HFFc6 (cell line): ENCODE data around the gene EPHA1. TPM values are rescaled to one million over a fixed set of nuclear protein-coding genes. Genes with fewer than 3 reads are reported as not detected.

Experiments
- DNase-seq: peaks from one replicate; pipeline ENCODE4 v3.0.0-alpha.2; 2018
- H3K27ac Mint-ChIP-seq: 2 replicates; pipeline ENCODE4 v1.8.0; 2020; ENCODE audit warnings: mild to moderate bottlenecking, mixed read lengths
- H3K27me3 Mint-ChIP-seq: 2 replicates; pipeline ENCODE4 v1.8.0; 2021; ENCODE audit warnings: mild to moderate bottlenecking, moderate library complexity, mixed read lengths; ENCODE audit not compliant: insufficient read depth
- H3K36me3 Mint-ChIP-seq: 2 replicates; pipeline ENCODE4 v1.8.0; 2021; ENCODE audit warnings: low read depth, mixed read lengths
- H3K4me1 Mint-ChIP-seq: 2 replicates; pipeline ENCODE4 v1.8.0; 2020; ENCODE audit warnings: low read depth, mixed read lengths
- H3K4me3 Mint-ChIP-seq: 2 replicates; pipeline ENCODE4 v1.8.0; 2020; ENCODE audit warnings: mild to moderate bottlenecking, moderate library complexity, mixed read lengths
- H3K9me3 Mint-ChIP-seq: 2 replicates; pipeline ENCODE4 v1.8.0; 2020; ENCODE audit warnings: mild to moderate bottlenecking, mixed read lengths
- total RNA-seq, 6 experiments: library from RNA; stranded (reverse); fragmentation: NEBNext Ultra II Directional; extraction: Animal tissue kit (Norgen Biotek cat#: 25700); gene quantifications; 2 replicates in 1 of 6; 3 replicates in 5 of 6; pipeline ENCODE4 v1.2.3, GENCODE V29; 2021
- TF ChIP-seq, protein P1 (sequence below): fragments of 200-600 bp; sonication (generic); IDR thresholded peaks from 2 replicates; pipeline ENCODE4 v1.5.0; 2021; ENCODE audit warnings: antibody characterized with exemption, mild to moderate bottlenecking

Gene EPHA1
- total RNA-seq, 6 experiments from 2014 or later, result not detected

DNA sequence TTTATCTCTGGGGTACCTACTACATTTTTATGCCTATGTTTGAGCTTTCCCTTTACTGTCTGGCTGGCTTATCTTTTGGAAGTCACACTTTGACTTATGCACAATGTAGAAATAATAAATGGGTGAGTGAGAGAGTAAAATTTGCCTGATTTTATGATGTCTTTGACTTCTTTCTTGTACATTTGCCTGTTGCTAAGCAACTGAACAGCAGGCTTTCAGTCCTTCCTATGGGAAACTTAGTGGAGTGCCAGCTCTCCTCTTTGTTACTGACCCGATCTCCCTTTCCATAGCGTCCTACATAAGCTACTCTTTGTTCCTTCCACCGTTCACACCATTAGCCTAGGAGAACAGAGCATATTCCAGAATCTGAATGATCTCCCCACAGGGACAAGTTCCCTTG, 38.8 kb upstream of the EPHA1 start:
- H3K4me3 Mint-ChIP-seq, result no peak overlapping the region
- H3K9me3 Mint-ChIP-seq, result no peaks in the 10 kb centered on the region
- no peak for DNase-seq
- no peak overlapping the region for H3K27ac Mint-ChIP-seq
- no peaks in the 10 kb centered on the region for H3K27me3 Mint-ChIP-seq
- H3K36me3 Mint-ChIP-seq, result no peaks in the 10 kb centered on the region
- TF ChIP-seq, protein P1, sequence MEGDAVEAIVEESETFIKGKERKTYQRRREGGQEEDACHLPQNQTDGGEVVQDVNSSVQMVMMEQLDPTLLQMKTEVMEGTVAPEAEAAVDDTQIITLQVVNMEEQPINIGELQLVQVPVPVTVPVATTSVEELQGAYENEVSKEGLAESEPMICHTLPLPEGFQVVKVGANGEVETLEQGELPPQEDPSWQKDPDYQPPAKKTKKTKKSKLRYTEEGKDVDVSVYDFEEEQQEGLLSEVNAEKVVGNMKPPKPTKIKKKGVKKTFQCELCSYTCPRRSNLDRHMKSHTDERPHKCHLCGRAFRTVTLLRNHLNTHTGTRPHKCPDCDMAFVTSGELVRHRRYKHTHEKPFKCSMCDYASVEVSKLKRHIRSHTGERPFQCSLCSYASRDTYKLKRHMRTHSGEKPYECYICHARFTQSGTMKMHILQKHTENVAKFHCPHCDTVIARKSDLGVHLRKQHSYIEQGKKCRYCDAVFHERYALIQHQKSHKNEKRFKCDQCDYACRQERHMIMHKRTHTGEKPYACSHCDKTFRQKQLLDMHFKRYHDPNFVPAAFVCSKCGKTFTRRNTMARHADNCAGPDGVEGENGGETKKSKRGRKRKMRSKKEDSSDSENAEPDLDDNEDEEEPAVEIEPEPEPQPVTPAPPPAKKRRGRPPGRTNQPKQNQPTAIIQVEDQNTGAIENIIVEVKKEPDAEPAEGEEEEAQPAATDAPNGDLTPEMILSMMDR, result no peak
- peaks cover 4% of the 10 kb centered on the region for H3K4me1 Mint-ChIP-seq

DNA sequence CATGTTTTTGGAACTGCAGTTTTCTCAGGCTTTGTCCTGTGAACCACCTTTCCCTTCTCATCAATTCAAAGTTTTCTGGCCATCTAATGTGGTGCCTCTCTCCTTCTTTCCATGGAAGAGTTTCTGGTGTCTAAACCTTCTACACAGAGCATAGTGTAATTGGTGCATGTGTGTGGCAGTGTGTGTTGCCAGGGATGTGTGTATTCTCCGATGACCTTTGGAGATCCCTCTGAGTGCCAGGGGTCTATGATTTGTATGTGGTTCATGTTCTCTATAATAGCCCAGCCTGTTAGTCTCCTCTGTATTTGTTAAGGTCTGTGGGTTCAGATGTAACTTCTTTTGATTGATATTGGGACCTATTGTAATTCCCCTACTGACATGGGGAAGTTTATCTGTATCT, 36.1 kb upstream of the EPHA1 start:
- Mint-ChIP-seq H3K27me3 (no peaks in the 10 kb centered on the region), H3K4me1 (no peaks in the 10 kb centered on the region), H3K27ac (no peak overlapping the region), H3K4me3 (no peak overlapping the region), H3K9me3 (no peaks in the 10 kb centered on the region), H3K36me3 (no peaks in the 10 kb centered on the region)
- no peak for DNase-seq
- TF ChIP-seq, protein P1, result no peak

DNA sequence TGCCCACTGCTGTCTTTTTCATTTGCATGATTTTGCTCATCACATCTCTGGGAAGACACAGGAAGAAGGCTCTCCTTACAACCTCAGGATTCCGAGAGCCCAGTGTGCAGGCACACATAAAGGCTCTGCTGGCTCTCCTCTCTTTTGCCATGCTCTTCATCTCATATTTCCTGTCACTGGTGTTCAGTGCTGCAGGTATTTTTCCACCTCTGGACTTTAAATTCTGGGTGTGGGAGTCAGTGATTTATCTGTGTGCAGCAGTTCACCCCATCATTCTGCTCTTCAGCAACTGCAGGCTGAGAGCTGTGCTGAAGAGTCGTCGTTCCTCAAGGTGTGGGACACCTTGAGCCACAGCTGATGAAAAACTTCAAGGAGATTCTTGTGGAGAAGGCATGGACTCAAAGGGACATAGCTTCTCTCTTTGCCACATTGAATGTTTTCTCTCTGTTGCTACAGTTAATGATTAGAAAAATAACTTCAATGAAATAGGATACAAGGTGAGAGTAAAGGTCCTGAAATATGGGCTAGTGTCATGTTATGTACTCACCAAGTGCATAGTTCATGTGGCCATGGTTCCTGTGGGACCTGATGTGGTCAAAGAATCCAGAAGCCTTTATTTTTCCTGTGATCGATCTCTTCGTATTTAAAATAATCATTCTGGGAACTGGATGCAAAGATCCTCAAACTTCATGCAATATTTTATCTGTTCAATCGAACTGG, 35.6 kb upstream of the EPHA1 start:
- Mint-ChIP-seq H3K27ac (no peak overlapping the region), H3K27me3 (no peaks in the 10 kb centered on the region), H3K36me3 (no peaks in the 10 kb centered on the region), H3K9me3 (no peaks in the 10 kb centered on the region), H3K4me3 (no peak overlapping the region), H3K4me1 (no peaks in the 10 kb centered on the region)
- TF ChIP-seq, protein P1, result no peak
- DNase-seq, result no peak

DNA sequence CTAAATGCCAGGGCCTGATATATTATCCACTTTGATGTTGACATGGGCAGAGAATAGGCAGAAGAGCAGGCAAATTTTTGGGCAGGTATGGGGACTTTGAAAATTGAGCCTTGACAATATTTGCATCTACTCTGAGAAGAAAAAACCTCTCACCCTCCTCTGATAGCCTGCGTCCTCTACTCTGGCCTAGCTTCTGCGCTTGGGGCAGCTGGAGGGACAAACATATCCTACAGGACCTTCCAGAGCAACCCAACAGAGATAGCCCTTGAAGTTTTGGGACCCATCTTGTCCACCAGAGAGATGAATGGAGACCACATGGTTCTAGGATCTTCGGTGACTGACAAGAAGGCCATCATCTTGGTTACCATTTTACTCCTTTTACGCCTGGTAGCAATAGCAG, 34.5 kb upstream of the EPHA1 start, which contains the start of gene TAS2R60:
Gene TAS2R60 (plus strand): TSS at position 301 of the 400 bp plus-strand sequence. CDS start 0 bp downstream, at position 301.
- Mint-ChIP-seq H3K4me3 (no peak within 1 kb of the TSS), H3K4me1 (no peaks in the 10 kb centered on the region), H3K36me3 (no peaks in the 10 kb centered on the region), H3K27me3 (no peaks in the 10 kb centered on the region), H3K27ac (no peak within 1 kb of the TSS), H3K9me3 (no peaks in the 10 kb centered on the region)
- no peak for DNase-seq
- TF ChIP-seq, protein P1, result no peak

DNA sequence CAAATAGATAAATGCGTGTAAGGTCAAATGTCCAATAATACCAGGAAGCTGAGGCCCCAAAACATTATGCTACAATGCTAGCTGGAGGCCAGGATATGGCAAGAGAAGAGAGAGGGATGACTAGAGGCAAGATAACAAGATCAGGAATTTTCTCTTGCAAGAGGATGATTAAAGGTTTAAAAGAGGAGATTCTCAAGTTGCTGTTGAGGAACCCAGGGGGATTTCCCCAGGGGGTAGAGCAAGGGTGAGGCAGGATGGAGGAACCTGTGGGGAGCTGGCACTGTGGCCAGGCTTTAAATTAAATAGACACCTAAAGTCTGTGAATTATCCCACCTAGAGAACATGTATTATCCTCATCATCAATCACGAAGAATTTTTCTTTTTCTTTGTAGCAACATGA, 31.2 kb upstream of the EPHA1 start:
- H3K4me3 Mint-ChIP-seq, result no peak overlapping the region
- H3K27me3 Mint-ChIP-seq, result peaks cover 1% of the 10 kb centered on the region
- H3K4me1 Mint-ChIP-seq, result peaks cover 6% of the 10 kb centered on the region
- TF ChIP-seq, protein P1, result no peak
- no peaks in the 10 kb centered on the region for H3K9me3 Mint-ChIP-seq
- no peak for DNase-seq
- H3K27ac Mint-ChIP-seq, result no peak overlapping the region
- H3K36me3 Mint-ChIP-seq, result no peaks in the 10 kb centered on the region
